ENCODE measurements around the gene CIC.
"Not testable (repeated sequence)": the region's sequence is repeated elsewhere in the genome, so short reads cannot be mapped to it uniquely, and the experiment has no call there.

The CIC gene

GRCh38 chr19:42335971-42336370, 66.9 kb downstream of the CIC start:
- no peak for DNase-seq

DNA sequence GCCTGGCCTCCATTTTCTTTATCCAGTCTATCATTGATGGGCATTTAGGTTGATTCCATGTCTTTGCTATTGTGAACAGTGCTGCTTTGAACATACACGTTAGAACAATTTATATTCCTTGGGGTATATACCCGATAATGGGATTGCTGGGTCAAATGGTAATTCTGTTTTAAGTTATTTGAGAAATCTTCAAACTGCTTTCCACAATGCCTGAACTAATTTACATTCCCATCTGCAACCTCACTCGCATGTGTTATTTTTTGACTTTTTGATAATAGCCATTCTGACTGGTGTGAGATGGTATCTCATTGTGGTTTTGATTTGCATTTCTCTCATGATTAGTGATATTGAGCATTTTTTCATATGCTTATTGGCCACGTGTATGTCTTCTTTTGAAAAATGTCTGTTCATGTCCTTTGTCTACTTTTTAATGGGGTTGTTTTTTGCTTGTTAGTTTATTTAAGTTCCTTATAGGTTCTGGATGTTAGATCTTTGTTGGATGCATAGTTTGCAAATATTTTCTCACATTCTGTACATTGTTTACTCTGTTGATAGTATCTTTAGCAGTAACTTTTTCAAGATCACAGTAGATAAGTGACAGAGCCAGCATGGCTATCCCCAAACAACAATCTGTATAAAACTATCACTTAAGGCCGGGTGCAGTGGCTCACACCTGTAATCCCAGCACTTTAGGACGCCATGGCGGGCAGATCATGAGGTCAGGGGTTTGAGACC, 70.2 kb downstream of the CIC start:
- not testable (repeated sequence) for DNase-seq

DNA sequence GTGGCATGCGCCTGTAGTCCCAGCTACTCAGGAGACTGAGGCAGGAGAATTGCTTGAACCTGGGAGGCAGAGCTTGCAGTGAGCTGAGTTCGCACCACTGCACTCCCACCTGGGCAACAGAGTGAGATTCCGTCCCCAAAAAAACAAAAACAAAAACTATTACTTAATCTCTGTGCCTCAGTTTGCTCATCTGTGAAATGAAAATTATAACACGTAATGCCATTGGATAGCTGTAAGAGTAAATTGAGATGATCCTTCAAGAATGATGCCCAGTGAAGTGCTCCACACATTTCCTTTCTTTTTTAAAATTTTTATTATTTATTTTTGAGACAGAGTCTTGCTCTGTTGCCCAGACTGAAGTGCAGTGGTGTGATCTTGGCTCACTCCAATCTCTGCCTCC, 70.9 kb downstream of the CIC start:
- DNase-seq = not testable (repeated sequence)

- DNase-seq = no peak
These were observed 74.5 kb downstream of the CIC start for GRCh38 chr19:42343344-42344110.

- no peak for DNase-seq
These were observed 75.4 kb downstream of the CIC start for GRCh38 chr19:42344336-42344893.

All from suppressor macrophage treated with lipopolysaccharide for 4 hours (primary cell).